HK-2 (cell line): ENCODE measurements around the gene UBN1.

Experiments used
- DNase-seq: peaks from one replicate; pipeline ENCODE4 v3.0.0-alpha.2; 2018; ENCODE audit not compliant: unreplicated experiment

UBN1 gene, protein sequence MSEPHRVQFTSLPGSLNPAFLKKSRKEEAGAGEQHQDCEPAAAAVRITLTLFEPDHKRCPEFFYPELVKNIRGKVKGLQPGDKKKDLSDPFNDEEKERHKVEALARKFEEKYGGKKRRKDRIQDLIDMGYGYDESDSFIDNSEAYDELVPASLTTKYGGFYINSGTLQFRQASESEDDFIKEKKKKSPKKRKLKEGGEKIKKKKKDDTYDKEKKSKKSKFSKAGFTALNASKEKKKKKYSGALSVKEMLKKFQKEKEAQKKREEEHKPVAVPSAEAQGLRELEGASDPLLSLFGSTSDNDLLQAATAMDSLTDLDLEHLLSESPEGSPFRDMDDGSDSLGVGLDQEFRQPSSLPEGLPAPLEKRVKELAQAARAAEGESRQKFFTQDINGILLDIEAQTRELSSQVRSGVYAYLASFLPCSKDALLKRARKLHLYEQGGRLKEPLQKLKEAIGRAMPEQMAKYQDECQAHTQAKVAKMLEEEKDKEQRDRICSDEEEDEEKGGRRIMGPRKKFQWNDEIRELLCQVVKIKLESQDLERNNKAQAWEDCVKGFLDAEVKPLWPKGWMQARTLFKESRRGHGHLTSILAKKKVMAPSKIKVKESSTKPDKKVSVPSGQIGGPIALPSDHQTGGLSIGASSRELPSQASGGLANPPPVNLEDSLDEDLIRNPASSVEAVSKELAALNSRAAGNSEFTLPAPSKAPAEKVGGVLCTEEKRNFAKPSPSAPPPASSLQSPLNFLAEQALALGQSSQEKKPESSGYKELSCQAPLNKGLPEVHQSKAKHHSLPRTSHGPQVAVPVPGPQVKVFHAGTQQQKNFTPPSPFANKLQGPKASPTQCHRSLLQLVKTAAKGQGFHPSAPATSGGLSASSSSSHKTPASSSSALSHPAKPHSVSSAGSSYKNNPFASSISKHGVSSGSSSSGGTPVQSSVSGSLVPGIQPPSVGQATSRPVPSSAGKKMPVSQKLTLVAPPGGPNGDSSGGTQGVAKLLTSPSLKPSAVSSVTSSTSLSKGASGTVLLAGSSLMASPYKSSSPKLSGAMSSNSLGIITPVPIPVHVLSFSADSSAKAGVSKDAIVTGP (N-terminal part only)

DNA sequence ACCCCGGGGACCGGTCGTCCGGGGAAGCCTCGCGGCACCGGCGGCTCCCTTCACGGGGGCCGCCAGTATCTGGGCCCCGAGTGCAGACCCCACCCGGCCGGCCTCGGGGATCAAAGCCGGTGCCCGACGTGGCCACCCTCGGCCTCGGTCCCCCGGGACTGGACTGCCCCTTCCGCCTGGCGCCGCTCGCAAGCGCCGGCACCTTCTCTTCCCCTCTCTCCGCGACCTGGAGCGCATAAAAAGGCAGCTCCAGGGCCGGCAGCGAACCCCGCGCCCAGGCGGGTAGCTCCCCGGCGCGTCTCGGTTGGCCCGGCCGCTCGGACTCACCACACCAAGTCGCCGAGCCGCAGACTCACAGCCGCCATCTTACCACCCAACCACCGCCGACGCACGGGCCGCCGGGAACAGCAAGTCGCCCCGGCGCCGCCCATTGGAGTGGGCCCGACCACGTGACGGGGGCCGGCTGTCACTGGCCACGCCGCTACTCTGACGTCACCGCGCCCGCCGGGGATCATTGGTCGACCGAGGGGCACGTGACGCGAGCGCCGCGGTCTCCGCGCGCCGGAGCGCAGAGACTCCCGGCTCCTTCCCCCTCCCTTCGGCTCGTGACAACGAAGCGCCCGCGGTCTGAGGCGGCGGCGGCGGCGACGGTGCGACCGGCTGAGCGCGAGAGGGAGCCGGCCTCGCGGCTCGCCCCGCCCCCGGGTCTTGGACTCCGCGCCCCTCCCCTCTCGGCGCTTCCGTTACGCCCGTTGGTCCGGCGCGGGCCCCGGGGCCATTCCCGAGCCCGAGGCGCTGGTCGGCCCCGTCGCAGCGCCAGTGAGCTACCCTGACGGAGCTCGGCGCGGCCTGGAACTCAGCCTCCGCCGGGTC is at the start of gene UBN1, which contains the start of gene GLYR1:
UBN1 (plus strand) TSS at position 581 of the 873 bp plus-strand sequence. CDS start 5,437 bp downstream, outside the sequence.
GLYR1 (minus strand) TSS at position 388 of the 873 bp plus-strand sequence; CDS start at position 365, 23 bp downstream.
- peak; percentile 95 for DNase-seq

DNA sequence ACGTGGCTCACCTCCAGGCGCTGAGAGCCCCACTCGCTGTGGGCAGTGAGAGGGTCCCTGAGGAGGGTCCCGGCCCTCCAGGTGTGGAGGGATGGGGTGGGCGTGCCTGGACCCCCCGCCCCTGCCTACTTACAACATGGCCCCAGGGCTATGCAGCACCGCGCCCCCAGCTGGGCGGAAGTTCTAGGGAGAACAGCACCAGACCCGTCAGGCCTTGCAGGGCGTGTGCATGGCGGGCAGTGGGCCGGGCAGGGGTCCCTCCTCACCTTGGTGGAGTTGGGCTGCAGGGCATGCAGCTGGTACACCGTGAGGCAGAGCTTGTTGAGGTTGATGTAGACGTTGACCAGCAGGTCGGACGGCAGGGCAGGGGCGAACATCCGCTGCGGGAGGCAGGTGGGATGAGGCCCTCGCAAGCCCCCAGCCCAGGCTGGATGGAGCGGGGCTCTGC is 49.5 kb upstream of the UBN1 start:
- no peak for DNase-seq

DNA sequence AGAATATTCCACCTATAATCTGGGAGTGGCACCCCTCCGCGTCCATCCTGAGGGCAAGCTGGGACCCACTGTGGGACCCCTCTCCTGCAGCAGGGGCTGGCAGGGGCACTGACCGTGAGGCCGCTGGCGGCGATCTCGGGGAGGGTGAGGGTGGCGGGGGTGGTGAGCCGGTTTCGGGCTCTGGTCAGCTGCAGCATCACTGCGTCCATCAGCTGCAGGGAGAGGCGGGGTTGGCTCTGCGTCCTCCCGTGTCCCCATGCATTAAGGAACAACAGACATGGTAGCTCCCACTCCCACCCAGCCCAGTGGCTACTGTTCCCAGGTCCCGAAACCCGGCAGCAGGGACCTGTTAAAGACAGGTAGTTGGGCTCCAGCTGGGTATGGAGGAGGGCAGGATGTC is 48.8 kb upstream of the UBN1 start:
- DNase-seq: no peak

DNA sequence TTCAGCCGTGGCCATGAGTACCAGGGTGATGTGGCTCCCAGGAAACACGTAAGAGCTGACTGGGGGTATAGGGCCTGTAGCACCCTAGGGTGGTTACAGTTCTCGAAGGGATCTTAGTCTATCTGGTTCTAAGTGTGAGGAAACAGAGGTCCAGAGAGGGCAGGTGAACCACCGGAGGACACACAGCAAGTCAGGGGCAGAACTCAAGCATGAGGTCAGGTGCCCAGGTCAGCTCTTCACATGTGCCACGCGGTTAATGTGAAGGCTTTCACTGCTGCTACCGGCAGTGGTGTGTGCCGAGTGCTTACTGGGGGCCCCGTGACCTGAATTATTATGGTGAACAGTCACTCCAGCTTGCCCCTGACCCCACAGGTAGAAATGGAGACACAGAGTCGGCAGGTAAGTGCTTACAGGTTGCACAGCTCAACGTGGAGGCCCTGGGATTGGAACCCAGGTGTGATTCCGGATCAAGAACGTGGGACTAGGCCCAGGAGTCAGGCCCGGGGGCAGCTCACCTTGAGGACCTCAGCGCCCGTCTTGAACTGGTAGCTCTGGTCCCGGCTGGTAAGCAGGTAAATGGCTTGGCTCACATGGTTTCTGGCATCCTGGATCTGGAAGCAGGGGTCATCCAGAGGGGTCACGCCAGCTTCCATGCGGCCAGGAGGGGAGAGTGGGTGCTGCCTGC is 48.0 kb upstream of the UBN1 start:
- no peak for DNase-seq

DNA sequence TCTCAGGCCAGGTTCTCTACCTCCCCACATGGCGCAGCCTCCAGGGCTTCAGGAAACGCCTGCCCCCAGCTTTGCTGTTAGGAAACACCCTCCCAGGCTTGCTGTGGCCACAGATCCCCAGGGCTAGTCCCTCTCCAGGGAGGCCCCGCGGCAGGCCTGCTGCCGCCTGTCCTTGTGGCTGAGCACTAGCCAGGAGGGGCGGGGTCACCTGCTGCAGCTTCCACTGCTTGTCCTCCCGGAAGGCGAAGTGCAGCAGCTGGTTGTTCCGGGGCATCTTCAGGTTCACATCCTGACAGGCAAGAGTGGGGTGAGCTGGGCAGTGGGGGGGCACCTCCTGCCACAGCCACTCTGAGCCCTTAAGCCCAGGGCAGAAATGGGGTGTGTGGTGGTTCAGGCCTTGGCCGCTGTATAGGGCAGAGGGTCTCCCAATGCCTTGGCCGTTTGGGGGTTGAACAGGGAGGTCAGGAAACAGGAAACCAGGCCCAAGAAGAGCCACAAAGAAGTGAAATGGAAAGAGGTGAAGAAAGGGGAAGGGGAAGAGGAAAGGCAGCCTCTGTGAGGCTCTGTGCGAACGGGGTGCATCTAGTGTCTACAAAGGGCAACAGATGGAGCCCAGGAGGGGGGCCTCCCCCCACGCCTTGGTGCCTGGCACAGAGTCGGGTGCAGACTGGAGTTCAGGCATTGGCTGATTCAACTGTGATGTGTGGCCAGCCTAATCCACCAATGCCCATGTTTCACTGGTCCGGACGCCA is 46.8 kb upstream of the UBN1 start:
- no peak for DNase-seq

DNA sequence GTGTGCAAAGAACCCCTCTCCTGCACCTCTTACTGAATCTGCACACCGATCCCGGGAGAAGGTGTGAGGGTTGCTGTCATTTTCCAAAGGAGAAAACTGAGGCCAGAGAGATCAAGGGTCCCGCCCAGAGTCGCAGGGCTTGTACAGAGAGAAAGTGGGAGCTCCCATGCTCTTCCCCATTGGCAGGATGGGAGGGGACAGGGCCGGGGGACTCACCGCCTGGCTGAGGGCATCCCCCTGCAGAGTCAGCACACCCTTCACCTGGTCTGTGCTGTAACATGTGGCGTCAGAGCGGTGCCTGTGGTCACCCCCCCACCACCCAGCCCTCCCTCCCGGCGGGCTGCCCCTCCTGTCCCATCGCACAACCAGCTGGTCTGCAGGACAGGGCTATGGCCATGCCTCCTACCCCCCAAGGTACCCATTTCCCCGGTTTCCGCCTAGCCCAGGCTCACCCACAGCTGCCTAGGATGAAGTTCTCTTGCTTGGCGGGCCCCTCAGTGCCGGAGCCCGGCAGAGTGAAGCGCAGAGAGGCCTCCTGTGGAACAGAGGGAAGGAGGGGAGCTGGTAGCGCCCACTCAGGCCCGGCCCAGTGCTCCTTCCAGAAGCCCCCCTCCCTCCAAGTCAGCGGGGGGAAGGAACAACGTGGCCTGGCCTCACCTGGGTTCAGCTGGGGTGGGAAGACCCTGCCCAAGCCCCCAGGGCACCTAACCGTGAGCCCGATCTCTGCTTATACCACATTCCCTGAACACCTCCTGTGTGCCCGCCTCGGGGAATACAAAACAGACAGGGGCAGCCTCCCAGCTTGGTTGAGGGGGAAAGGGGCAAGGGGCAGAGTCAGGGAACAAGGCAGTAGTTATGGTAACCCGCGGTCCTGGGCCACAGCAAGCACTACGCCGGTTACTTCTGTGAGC is 46.0 kb upstream of the UBN1 start:
- DNase-seq: no peak

DNA sequence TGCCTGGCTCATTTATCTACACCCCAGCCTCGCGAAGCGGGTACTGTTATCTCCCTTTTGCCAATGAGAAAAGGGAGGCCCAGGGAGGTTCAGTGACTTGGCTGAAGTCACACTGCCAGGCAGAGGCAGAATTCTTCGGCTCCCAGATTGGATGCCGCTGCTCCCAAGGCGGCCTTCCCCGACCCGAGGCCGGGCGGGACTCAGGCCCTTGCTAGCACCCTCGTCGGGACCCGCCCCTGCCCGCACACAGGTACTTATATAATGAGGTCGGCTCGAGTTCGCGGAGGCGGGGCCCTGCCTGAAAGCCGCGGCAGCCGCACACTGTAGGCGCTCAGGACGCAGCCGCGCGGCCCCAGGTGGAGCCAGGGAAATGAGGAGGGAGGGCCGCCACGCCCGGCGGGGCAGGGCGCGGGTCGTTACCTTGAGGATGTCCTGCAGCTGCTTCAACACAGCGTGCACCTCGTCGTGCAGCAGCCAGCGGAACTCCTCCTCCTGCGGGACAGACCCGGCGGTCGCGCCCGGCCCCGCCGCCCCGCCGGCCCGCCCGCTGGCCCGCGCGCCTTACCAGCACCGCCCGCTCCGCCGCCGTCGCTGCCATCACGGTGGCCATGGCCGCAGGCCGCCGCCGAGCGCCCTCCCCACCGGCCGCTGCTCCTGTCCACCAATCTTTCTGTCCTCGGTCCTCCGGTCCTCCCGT is 45.2 kb upstream of the UBN1 start, which contains the start of gene ROGDI:
ROGDI (minus strand) TSS at position 672 of the 697 bp plus-strand sequence; CDS start at position 610, 62 bp downstream.
- peak; percentile 79 for DNase-seq

DNA sequence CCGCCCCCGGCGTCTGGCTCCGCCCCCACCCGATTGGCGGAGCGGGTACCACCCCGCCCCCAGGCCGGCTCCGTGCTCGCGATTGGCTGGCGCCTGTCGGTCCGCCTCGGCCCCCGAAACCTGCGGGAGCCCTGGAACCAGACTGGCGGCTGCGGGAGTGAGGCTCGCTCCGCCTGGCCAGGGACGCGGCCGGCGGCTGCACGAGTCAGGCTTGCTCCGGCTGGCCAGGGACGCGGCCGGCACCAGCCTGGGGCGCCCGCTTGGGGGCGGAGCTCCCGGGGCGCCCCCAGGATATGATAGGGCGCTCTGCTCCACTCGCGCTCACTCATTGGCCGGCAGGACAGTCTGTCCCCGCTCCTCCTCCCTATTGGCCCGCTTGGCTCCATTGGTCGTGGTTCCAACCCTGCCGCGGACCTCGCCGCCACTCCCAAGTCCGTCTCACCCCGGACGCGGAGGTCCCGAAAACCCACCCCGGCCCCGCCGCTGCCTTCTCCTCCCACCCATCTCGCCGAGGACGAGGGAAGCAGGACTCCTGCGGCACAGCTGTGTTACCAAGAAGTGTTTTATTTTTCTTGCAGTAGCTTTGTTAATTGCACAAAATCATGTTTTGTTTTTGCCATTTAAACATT is 44.5 kb upstream of the UBN1 start:
- peak; percentile 85 for DNase-seq

DNA sequence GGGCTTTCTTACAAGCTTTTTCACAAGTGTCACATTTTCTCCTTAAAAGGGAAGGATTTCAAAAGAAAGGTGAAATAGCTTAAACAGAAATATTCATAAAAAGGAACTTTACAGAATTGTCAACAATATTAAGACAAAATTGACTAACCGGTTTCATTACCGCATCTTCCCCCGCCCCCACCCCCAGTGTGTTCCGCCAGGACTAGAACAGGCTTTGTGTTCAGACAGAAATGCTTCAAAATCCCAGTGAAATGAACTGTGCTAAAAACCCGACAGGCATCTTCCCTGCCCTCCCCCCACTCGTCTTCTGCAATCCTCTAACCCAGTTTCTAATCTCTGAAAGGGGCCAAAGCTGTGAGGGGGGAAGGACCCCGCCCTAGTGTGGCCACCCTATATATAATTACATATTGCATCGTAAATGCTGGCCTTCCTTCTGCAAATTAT is 43.9 kb upstream of the UBN1 start:
- no peak for DNase-seq

DNA sequence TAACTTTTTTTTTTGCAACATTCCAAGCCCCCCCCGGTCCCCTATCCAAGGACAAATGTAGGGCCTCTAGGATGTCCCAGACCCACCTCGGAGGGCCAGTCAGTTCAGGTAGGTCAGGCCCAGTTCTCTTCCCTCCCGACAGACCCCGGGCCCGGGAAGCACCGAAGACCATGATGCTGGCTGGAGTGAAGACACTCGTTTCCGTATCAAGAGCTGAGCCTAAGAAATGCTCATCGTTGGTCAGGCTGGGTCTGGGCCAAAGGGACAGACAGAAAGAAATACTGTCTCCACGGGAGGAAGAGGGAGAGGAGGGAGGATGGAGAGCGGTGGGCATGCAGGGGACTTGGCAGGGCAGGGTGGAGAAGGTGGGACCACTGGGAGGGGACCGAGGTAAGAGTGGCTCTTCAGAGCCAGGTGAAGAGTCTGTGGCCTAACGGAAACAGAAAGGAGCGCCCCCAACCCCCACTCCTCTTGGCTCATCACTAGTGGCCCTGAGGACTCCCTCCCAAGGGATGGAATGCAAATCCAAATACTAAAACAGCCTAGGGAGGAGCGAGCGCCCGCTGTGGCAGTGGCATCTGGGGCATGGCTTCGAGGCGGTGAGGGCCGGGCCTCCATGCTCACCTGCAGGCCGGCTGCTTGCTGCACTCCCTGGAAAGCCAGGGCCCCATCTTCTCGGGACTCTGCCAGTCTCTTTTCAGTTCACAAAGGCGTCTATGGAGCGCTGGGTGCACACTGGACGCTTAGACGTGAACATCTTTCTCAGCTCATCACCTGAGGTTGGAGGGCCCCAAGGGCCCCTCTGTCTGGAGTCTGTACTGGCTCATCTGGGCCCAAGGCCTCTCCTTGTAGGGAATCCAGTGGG is 43.2 kb upstream of the UBN1 start:
- DNase-seq: no peak

DNA sequence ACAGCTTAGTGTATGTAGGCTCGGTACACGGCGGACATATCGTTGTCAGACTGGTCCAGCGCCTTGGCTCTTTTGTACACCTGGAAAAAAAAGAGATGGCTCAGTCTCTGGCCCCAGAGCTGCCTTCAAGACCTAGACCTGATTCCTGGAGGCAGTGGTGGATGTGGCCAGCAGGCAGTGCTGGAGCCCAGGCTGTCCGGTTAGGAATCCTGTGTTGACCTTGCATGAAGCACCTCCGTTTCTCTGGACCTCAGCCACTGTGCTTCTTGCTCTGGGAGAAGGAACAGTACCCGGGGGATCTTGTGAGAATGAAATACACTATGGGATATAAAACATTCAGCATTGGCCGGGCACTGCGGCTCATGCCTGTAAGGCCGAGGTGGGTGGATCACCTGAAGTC is 42.0 kb upstream of the UBN1 start:
- DNase-seq: no peak

DNA sequence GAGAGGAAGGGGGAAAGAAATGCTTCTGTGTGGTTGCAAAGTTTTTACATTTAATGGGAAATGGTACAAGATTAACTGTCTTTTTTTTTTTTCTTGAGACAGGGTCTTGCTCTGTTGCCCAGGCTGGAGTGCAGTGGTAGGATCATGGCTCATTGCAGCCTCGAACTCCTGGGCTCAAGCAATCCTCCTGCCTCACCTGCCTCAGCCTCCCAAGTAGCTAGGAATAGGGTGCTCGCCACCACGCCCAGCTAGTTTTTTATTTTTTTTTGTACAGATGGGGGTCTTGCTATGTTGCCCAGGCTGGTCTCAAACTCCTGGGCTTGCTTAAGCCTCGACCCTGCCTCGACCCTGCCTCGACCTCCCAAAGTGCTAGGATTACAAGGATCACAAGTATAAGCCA is 41.0 kb upstream of the UBN1 start:
- no peak for DNase-seq

DNA sequence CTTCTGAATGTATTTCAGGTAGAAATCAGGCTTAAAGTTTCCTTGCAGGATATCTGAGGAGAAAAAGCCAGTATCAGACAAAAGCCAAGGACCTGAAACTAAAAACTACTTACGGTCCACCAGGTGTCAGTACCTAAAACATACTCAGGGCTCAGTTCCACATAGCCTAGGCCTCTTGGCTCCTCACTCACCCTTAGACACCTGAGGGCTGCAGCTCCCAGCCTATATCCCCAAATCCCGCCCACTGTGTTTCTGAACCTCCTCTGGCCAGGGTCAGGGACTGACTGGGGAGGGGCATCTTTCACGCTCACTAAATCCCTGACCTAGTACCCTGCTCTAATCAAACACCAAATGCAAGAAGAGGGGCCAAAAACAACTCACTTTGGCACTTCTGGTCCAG is 36.0 kb upstream of the UBN1 start:
- DNase-seq: no peak

DNA sequence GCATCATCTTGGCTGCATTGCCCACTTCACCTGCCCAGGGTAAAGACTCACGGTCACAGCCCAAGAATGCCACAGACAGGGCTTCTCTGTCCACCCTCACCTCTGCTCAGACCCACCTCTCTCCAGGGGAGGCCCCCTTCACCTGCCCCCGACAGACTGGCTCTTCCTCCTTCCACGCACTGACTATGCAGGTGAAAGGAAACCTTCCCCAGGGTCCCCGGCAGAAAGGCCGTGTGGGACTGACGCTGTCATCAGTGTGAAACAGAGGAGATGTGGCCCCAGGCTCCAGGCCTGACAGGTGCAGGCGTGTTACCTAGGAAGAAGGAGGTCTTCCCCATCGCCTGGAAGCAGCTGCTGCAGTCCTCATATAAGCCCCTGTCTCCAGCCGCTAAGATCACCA is 35.5 kb upstream of the UBN1 start:
- DNase-seq: no peak

DNA sequence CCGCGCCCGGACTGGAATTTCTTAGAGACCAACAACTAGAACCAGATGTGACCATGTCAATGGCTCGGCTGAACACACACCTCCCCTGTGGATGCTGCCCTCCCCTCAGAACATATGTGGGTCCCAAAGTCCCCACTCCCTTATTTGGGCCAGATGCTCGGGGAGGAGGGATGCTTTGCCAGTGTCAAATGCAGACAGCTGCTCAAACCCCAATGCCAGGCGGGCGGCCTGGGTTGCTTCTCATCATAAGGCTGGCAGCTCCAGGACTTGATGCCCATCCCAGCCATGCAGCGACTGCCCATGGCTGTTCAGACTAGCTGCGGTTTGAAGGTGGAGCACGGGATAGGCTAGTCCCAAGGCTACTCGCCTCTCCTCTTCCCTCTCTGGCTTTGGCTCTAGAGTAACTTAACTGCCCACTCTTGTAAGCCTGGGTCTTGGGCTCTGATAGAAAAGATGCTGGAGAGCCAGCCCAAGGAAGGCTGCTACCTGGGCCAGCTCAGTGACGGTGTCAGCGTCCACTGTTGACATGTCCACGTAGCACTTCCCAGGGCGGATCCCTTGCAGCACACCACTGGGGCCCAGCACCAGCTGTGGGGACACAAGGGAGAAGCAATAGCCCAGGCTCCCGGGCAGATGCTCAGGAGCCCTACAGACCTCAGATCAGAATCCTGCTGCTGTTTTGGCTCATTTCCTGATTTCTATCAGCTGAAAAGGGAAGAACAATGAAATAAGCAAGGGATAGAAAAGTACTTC is 33.9 kb upstream of the UBN1 start:
- no peak for DNase-seq

DNA sequence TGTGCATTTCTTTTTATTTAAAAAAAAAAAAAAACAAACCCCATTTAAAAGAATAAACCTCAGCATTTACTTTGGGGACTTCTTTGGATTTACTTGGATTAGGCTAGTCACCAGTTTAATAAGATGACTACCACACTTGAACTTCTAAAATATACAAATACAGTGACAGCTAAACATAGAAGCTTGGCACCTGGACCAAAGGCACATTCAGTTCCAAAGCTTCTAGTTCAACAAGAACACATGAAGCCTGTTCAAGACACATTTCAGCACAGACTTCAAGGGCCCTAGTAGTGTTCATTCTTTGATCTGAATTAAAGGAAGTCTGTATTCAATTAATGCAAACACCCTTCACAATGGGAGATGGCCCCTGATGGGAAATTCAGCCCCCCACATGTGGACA is 33.2 kb upstream of the UBN1 start:
- no peak for DNase-seq
